Parathyroid adenoma (tissue), 2 donors: ENCODE data around the gene CACNA1D.

Experiments used
- H2AFZ ChIP-seq: fragments of 300-600 bp; sonication (generic); one replicate; pipeline ENCODE4 v1.7.0; 2017; ENCODE audit warnings: antibody characterized with exemption, mild to moderate bottlenecking
- H3K27ac ChIP-seq: fragments of 300-600 bp; sonication (generic); one replicate; pipeline ENCODE4 v1.7.0; 2017
- H3K27me3 ChIP-seq: fragments of 300-600 bp; sonication (generic); one replicate; pipeline ENCODE4 v1.7.0; 2017; ENCODE audit warnings: low read length; ENCODE audit not compliant: control insufficient read depth, insufficient read depth
- H3K36me3 ChIP-seq: fragments of 300-600 bp; sonication (generic); one replicate; pipeline ENCODE4 v1.7.0; 2017; ENCODE audit warnings: low read length; ENCODE audit not compliant: control insufficient read depth, insufficient read depth
- H3K4me1 ChIP-seq: fragments of 300-600 bp; sonication (generic); one replicate; pipeline ENCODE4 v1.7.0; 2017; ENCODE audit warnings: control low read depth
- H3K4me2 ChIP-seq: fragments of 300-600 bp; sonication (generic); one replicate; pipeline ENCODE4 v1.7.0; 2017; ENCODE audit warnings: low read length
- H3K4me3 ChIP-seq: fragments of 300-600 bp; sonication (generic); one replicate; pipeline ENCODE4 v1.7.0; 2017; ENCODE audit warnings: low read depth, low read length
- H3K79me2 ChIP-seq: fragments of 300-600 bp; sonication (generic); one replicate; pipeline ENCODE4 v1.7.0; 2017; ENCODE audit warnings: control low read depth
- H3K9ac ChIP-seq: fragments of 300-600 bp; sonication (generic); one replicate; pipeline ENCODE4 v1.7.0; 2017; ENCODE audit warnings: mild to moderate bottlenecking
- H3K9me3 ChIP-seq: fragments of 300-600 bp; sonication (generic); one replicate; pipeline ENCODE4 v1.7.0; 2017; ENCODE audit warnings: low read length; ENCODE audit not compliant: control insufficient read depth
- TF ChIP-seq, protein P1 (sequence below): fragments of 300-600 bp; sonication (generic); IDR thresholded peaks from one replicate; pipeline ENCODE4 v1.7.0; 2017; ENCODE audit warnings: antibody characterized with exemption, mild to moderate bottlenecking
- donor health status: primary hyperparathyroidism.

CACNA1D gene

DNA sequence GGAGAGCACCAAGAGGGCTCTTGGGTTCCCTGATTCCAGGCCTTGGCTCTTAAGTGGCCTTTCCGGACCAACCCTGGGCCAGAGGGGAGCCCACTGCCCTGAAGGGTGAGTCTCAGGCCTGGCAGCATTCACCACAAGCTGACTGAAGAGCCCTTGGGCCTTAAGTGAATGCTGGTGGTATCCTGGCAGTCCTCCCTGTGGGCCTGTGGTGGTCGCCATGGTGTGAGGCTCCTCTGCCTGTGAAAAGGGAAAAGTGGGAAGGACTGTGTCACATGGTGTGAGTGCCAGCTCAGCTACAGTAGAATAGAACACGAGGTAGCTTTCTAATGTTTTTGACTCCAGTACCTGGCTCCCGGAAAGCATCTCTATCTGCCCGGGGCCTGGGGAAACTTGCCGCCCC is 336.5 kb downstream of the CACNA1D start:
- Histone ChIP-seq H3K27me3 (no peaks in the 10 kb centered on the region), H3K4me2 (no peak overlapping the region), H3K4me1 (no peaks in the 10 kb centered on the region), H3K27ac (no peak overlapping the region), H3K36me3 (no peaks in the 10 kb centered on the region), H3K9me3 (no peaks in the 10 kb centered on the region), H3K9ac (no peak overlapping the region), H2AFZ (no peak overlapping the region), H3K79me2 (peaks cover 6% of the 10 kb centered on the region), H3K4me3 (no peak overlapping the region)
- TF ChIP-seq, protein P1, sequence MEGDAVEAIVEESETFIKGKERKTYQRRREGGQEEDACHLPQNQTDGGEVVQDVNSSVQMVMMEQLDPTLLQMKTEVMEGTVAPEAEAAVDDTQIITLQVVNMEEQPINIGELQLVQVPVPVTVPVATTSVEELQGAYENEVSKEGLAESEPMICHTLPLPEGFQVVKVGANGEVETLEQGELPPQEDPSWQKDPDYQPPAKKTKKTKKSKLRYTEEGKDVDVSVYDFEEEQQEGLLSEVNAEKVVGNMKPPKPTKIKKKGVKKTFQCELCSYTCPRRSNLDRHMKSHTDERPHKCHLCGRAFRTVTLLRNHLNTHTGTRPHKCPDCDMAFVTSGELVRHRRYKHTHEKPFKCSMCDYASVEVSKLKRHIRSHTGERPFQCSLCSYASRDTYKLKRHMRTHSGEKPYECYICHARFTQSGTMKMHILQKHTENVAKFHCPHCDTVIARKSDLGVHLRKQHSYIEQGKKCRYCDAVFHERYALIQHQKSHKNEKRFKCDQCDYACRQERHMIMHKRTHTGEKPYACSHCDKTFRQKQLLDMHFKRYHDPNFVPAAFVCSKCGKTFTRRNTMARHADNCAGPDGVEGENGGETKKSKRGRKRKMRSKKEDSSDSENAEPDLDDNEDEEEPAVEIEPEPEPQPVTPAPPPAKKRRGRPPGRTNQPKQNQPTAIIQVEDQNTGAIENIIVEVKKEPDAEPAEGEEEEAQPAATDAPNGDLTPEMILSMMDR = no peak

DNA sequence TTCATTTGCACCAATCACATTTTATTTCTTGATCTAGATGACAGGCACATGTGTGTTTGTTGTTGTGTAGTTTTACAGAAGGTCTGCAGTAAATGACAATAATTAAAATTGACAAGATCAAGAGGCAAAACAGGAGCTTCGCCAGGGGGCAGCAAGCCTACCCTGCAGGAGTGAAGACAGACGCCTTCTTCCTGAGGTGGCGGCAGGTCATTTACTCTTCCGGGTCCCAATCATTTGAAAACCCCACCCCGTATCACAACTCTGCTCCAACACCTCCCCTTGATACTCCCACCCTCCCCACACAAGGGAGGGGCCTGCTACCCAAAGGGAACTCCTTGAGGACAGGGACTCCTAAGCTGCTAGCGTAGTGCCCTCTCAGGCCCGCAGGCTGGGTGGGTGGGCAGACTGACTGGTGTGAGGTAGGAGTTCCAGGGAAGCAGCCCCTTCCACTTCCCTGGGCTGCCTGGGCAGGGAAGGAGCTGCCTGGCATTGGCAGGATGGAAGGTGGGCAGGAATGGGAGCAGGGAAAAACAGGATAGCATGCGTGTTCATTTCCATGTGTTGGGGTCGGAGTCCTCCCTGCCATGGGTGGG is 338.7 kb downstream of the CACNA1D start:
- Histone ChIP-seq H3K4me2 (no peak overlapping the region), H3K4me3 (no peak overlapping the region), H2AFZ (no peak overlapping the region), H3K79me2 (peaks cover 6% of the 10 kb centered on the region), H3K9ac (no peak overlapping the region), H3K9me3 (no peaks in the 10 kb centered on the region), H3K27me3 (no peaks in the 10 kb centered on the region), H3K36me3 (no peaks in the 10 kb centered on the region), H3K4me1 (no peaks in the 10 kb centered on the region), H3K27ac (no peak overlapping the region)
- TF ChIP-seq, protein P1 = no peak

DNA sequence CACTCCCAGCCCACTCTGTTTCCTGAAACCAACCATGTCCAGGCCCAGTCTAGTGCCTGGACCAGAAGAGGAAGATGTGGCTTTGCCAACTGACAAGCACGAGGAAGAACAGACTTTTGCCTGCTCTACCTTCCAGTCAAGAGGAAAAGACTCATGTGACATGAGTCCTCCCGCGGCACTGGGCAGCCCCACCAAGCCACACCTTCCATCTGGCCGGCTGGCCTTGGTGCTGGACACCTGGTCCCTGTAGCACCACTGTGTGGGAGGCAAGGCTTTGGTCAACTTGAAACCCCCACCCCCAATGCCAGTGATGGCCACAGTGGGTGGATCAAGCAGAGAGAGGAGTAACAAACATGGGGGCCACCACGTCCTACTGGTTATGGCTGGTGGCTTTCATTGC is 339.3 kb downstream of the CACNA1D start:
- H3K9me3 ChIP-seq = no peaks in the 10 kb centered on the region
- H3K4me3 ChIP-seq = no peak overlapping the region
- H3K27ac ChIP-seq = no peak overlapping the region
- H3K9ac ChIP-seq = no peak overlapping the region
- H2AFZ ChIP-seq = no peak overlapping the region
- H3K27me3 ChIP-seq = no peaks in the 10 kb centered on the region
- H3K4me2 ChIP-seq = no peak overlapping the region
- no peaks in the 10 kb centered on the region for H3K4me1 ChIP-seq
- peaks cover 6% of the 10 kb centered on the region for H3K79me2 ChIP-seq
- no peaks in the 10 kb centered on the region for H3K36me3 ChIP-seq
- TF ChIP-seq, protein P1 = no peak

DNA sequence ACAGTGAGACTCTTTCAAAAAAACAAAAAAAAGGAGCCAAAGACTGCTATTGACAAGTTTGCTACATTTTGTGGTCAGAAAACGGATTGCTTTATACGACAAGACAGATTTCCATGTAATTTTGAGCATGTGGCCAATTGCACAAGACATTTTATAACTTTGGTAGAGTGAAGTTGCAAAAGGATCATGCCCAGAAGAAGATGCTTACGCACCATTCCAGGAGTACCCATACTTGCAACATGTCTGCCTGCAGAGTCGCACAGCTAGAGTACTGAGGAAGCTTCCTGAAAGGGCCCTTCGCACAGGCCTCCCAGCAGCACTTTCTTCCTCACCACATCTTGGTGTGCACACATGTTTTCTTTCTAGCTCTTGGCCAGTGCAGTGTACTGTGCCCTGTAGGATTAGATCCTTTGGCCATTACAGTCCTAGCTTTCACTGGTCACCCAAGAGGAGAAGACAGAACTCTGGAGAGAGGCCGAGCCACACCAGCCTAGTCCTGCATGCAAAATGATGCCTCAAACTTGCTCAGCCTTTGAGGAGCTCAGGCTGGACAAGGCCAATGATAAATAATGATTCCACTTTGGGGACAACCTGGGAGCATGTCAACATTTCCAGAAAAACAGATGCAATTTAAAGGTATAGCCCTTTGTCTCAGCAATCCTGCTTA is 340.2 kb downstream of the CACNA1D start:
- Histone ChIP-seq H3K9ac (no peak overlapping the region), H3K4me1 (no peaks in the 10 kb centered on the region), H3K4me2 (no peak overlapping the region), H3K4me3 (no peak overlapping the region), H3K79me2 (peaks cover 6% of the 10 kb centered on the region), H3K9me3 (no peaks in the 10 kb centered on the region), H3K27me3 (no peaks in the 10 kb centered on the region), H3K27ac (no peak overlapping the region), H2AFZ (no peak overlapping the region), H3K36me3 (no peaks in the 10 kb centered on the region)
- TF ChIP-seq, protein P1 = no peak

DNA sequence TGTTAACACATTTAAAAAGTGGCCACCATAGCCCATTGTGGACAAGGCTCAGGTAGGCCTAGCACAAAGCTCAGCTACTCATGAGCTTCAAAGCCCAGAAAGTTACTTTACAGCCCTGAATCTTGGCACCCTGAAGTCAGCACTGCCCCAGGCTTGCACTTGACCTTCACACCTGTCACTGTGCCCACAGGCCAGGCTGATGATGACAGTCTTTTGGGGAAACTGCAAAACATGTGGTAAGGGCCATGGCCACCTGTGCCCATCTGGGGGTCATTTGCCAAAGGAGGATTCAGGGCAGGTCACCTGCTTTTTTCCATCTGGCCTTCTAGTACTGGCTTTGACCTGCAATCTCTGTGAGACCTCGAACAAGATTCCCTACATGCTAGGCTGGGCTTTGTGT is 340.8 kb downstream of the CACNA1D start:
- Histone ChIP-seq H3K4me1 (no peaks in the 10 kb centered on the region), H3K27me3 (no peaks in the 10 kb centered on the region), H3K4me3 (no peak overlapping the region), H3K27ac (no peak overlapping the region), H3K9me3 (no peaks in the 10 kb centered on the region), H3K4me2 (no peak overlapping the region), H3K9ac (no peak overlapping the region), H3K36me3 (no peaks in the 10 kb centered on the region), H2AFZ (no peak overlapping the region), H3K79me2 (peaks cover 6% of the 10 kb centered on the region)
- TF ChIP-seq, protein P1 = no peak
